ENCODE data around the gene CLTB. TPM values are rescaled to one million over a fixed set of nuclear protein-coding genes. Genes with fewer than 3 reads are reported as not detected.

CLTB gene
- total RNA-seq, 1 experiment from 2014 or later: 34.5 TPM

DNA sequence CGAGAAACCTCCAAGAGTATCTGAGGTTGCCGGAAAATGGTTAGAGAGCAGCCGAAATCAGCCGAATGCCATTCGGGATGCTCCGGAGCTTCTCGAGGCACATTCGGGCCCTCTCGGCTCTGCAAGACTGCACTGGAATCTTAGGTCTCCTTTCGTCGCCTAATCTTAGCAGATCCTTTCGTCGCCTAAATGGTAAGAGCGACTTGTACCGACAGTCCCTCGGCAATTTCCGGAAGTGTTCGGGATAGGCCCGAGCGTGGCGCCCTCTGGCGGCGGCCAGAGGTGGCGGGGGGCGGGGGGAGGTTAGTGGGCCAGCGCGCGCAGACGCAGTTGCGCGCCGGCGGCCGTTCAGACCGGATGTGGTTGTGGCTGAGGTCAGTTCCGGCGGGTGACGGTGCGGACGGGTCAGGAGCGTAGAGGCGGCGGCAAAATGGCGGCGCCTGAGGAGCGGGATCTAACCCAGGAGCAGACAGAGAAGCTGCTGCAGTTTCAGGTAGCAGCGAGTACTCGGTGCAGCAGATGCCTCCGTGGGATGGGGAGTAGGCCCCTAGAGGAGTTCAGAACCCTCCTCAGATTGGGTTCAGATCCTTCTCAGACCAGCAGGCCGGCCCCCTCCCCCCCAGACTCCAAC lies 31.8 kb upstream of the CLTB start, which contains the start of gene FAF2:
Gene FAF2, plus strand, starts transcription at position 408 of the 631 bp plus-strand sequence. Its CDS starts 23 bp downstream, at position 431.
- H2BK120ac ChIP-seq (ENCODE audit: low read depth, low read length, poor library complexity, severe bottlenecking): peak within 1 kb of the TSS; percentile 98
- no peak within 1 kb of the TSS for H2BK20ac ChIP-seq (ENCODE audit: low read depth, low read length, poor library complexity, severe bottlenecking)
- peak within 1 kb of the TSS; percentile 96 for H3K56ac ChIP-seq (ENCODE audit: insufficient read length, low read depth, low read length)
- H4K8ac ChIP-seq (replicated peaks; ENCODE audit: insufficient read length, low read depth, low read length): peak within 1 kb of the TSS; percentile 94
- peak within 1 kb of the TSS; percentile 87 for H4K5ac ChIP-seq (ENCODE audit: insufficient read length, low read depth, low read length)
- H3K4ac ChIP-seq (ENCODE audit: low read depth, low read length): peak within 1 kb of the TSS; percentile 72
- H2AFZ ChIP-seq (ENCODE audit: low read length): no peak within 1 kb of the TSS
- peak within 1 kb of the TSS; percentile 88 for H3K4me2 ChIP-seq (ENCODE audit: insufficient read depth, insufficient read length, low read length)
- peak within 1 kb of the TSS; percentile 100 for H3K27ac Mint-ChIP-seq
- WGBS (ENCODE audit: extremely low coverage, insufficient read length, low lambda C conversion rate): no CpG with 5 or more reads among the region's 50 CpGs
- peak within 1 kb of the TSS; percentile 75 for H3T11ph ChIP-seq (ENCODE audit: low read length)
- peaks cover 8% of the 10 kb centered on the region; the same call in 1 of the 2 replicates for H3K79me2 ChIP-seq (ENCODE audit: insufficient read depth, low read length)
- TF ChIP-seq, protein P1, sequence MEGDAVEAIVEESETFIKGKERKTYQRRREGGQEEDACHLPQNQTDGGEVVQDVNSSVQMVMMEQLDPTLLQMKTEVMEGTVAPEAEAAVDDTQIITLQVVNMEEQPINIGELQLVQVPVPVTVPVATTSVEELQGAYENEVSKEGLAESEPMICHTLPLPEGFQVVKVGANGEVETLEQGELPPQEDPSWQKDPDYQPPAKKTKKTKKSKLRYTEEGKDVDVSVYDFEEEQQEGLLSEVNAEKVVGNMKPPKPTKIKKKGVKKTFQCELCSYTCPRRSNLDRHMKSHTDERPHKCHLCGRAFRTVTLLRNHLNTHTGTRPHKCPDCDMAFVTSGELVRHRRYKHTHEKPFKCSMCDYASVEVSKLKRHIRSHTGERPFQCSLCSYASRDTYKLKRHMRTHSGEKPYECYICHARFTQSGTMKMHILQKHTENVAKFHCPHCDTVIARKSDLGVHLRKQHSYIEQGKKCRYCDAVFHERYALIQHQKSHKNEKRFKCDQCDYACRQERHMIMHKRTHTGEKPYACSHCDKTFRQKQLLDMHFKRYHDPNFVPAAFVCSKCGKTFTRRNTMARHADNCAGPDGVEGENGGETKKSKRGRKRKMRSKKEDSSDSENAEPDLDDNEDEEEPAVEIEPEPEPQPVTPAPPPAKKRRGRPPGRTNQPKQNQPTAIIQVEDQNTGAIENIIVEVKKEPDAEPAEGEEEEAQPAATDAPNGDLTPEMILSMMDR (conservative IDR thresholded peaks at IDR 0.05): peak; percentile 99
- no peaks in the 10 kb centered on the region for H3K9me3 ChIP-seq (ENCODE audit: control insufficient read depth, low read depth, low read length)
- H3K9ac ChIP-seq (ENCODE audit: extremely low read depth, insufficient read length, low read length): peak within 1 kb of the TSS; percentile 99
- H2BK15ac ChIP-seq (ENCODE audit: low read depth, low read length): no peak within 1 kb of the TSS
- peak within 1 kb of the TSS; percentile 97 to 98 for H3K4me3 Mint-ChIP-seq
- DNase-seq: peak; percentile 98
- peak within 1 kb of the TSS; percentile 99 for H3K18ac ChIP-seq (ENCODE audit: insufficient read length, low read depth, low read length)
- peaks cover 8% of the 10 kb centered on the region for H3K23me2 ChIP-seq (ENCODE audit: insufficient read length, low read depth, low read length, poor library complexity, severe bottlenecking)
- H3K9me3 Mint-ChIP-seq: no peaks in the 10 kb centered on the region; a peak in 1 of 5 replicates
- H2AK5ac ChIP-seq (ENCODE audit: insufficient read length, low read length): no peak within 1 kb of the TSS
- peak within 1 kb of the TSS; percentile 62 for H4K91ac ChIP-seq (ENCODE audit: insufficient read length, low read depth, low read length)
- H3K4me1 ChIP-seq (ENCODE audit: insufficient read depth, low read length): no peaks in the 10 kb centered on the region
- no peaks in the 10 kb centered on the region for H4K20me1 ChIP-seq (ENCODE audit: control insufficient read depth, insufficient read depth, insufficient read length)
- H2BK12ac ChIP-seq (ENCODE audit: insufficient read length, low read depth, low read length): peak within 1 kb of the TSS; percentile 77
- H3K79me1 ChIP-seq (ENCODE audit: insufficient read depth, low read depth, low read length, poor library complexity, severe bottlenecking): peaks cover 10% of the 10 kb centered on the region
- peak within 1 kb of the TSS; percentile 97 for H2BK5ac ChIP-seq (ENCODE audit: insufficient read length, low read length)
- no peaks in the 10 kb centered on the region for H3K27me3 ChIP-seq (ENCODE audit: insufficient read depth, low read length)
- H3K36me3 Mint-ChIP-seq (ENCODE audit: insufficient read depth in 1 of 3, low read depth in 3 of 3): peaks cover 2 to 11% (median 7%) of the 10 kb centered on the region in 3 experiments; a peak in 5 of 7 replicates
- H3K27me3 Mint-ChIP-seq (ENCODE audit: low read depth): no peaks in the 10 kb centered on the region; the same call in 1 of the 2 replicates
- H3K14ac ChIP-seq (ENCODE audit: insufficient read depth, low read length): peak within 1 kb of the TSS; percentile 100
- peak within 1 kb of the TSS; percentile 64 for H3K23ac ChIP-seq (ENCODE audit: insufficient read length, low read depth, low read length)
- H3K27ac ChIP-seq (ENCODE audit: insufficient read length, low read depth, low read length): peak within 1 kb of the TSS; percentile 74
- peaks cover 6 to 14% of the 10 kb centered on the region in 2 experiments for H3K4me1 Mint-ChIP-seq

Measured in H9 (cell line).